ENCODE results near the gene FANCI. TPM values are rescaled to one million over a fixed set of nuclear protein-coding genes. Genes with fewer than 3 reads are reported as not detected.

The FANCI gene
- total and polyA plus RNA-seq, 2 of the 13 experiments (the other 11 are each of a cell fraction or from before 2014, with no cell fraction given) = 15.7 to 68.8 TPM

DNA sequence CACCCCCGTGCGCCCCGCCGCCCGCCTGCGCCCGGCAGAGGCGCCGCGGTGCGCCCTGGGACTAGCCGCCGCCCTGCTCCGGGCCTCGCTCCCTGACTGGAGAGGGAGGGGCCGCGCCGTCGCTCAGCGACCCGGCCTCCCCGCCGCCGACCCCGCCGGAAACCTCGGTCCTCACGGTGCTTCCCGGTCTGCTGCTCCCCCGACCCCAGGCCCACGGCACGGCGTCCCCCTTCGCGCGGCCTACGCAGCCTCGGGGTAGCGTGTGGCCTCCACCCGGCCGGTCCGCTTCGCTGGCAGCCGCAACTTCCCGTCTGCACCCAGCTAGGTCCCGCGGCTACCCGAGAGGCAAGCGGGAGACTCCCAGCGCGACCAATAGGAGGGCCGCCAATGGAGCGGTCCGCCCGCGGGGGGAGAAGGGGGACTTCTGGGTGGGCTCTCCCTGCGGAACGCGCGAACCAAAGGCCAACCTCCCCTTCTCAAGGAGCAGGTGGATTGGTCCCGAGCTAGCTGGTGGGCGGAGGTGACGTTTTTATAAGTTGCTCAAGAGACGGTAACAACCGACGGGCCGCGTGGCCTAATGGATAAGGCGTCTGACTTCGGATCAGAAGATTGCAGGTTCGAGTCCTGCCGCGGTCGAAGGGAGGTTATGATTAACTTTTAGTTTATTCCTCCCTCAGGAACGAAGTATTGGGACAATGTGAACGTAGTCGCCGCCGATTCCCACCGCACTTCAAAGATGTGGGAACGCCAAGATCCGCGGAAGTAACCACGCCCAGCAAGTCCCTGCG, 90.9 kb downstream of the FANCI start, which contains the start of gene POLG (continued):
- TF ChIP-seq ZNF75D (CRISPR knock-in tag; IDR thresholded peaks at IDR 0.05; ENCODE audit: borderline replicate concordance) = no peak
- peak; percentile 49; the same call in 1 of the 2 replicates for TF ChIP-seq ZNF724P (CRISPR knock-in tag; IDR thresholded peaks at IDR 0.05; ENCODE audit: borderline replicate concordance)
- no peak; the same call in 1 of the 2 replicates for TF ChIP-seq KAT7 (CRISPR knock-in tag; IDR thresholded peaks at IDR 0.05; ENCODE audit: borderline replicate concordance)
- TF ChIP-seq, protein P1, sequence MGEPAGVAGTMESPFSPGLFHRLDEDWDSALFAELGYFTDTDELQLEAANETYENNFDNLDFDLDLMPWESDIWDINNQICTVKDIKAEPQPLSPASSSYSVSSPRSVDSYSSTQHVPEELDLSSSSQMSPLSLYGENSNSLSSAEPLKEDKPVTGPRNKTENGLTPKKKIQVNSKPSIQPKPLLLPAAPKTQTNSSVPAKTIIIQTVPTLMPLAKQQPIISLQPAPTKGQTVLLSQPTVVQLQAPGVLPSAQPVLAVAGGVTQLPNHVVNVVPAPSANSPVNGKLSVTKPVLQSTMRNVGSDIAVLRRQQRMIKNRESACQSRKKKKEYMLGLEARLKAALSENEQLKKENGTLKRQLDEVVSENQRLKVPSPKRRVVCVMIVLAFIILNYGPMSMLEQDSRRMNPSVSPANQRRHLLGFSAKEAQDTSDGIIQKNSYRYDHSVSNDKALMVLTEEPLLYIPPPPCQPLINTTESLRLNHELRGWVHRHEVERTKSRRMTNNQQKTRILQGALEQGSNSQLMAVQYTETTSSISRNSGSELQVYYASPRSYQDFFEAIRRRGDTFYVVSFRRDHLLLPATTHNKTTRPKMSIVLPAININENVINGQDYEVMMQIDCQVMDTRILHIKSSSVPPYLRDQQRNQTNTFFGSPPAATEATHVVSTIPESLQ (CRISPR knock-in tag; conservative IDR thresholded peaks at IDR 0.05) = no peak; the same call in 1 of the 2 replicates
- TF ChIP-seq ZNF431 (CRISPR knock-in tag; IDR thresholded peaks at IDR 0.05; ENCODE audit: borderline replicate concordance, low read depth) = peak; percentile 26; the same call in 1 of the 2 replicates
- no peak; the same call in 1 of the 2 replicates for TF ChIP-seq RFX3 (CRISPR knock-in tag; IDR thresholded peaks at IDR 0.05)
- TF ChIP-seq STAT6 (CRISPR knock-in tag; IDR thresholded peaks at IDR 0.05; ENCODE audit: borderline replicate concordance) = peak; percentile 85; the same call in 1 of the 2 replicates
- TF ChIP-seq RBAK (CRISPR knock-in tag; IDR thresholded peaks at IDR 0.05) = no peak
- no peak; the same call in 1 of the 2 replicates for TF ChIP-seq GPN1 (CRISPR knock-in tag; IDR thresholded peaks at IDR 0.05; ENCODE audit: borderline replicate concordance)
- no peak for TF ChIP-seq DPF2 (CRISPR knock-in tag; IDR thresholded peaks at IDR 0.05; ENCODE audit: borderline replicate concordance, low read depth)
- peak; percentile 87 for TF ChIP-seq E2F1 (CRISPR knock-in tag; IDR thresholded peaks at IDR 0.05)
- TF ChIP-seq ZNF598 (CRISPR knock-in tag; IDR thresholded peaks at IDR 0.05; ENCODE audit: borderline replicate concordance) = peak; percentile 51; the same call in 1 of the 2 replicates
- peak; percentile 58; the same call in 1 of the 2 replicates for TF ChIP-seq ZNF280B (CRISPR knock-in tag; IDR thresholded peaks at IDR 0.05; ENCODE audit: borderline replicate concordance)
- peak; percentile 84; the same call in 1 of the 2 replicates for TF ChIP-seq ZNF510 (CRISPR knock-in tag; IDR thresholded peaks at IDR 0.05; ENCODE audit: low read depth)
- TF ChIP-seq LRRFIP1 (CRISPR knock-in tag; conservative IDR thresholded peaks at IDR 0.05) = no peak
- TF ChIP-seq NBN (conservative IDR thresholded peaks at IDR 0.05) = no peak
- peak; percentile 84 for TF ChIP-seq ZNF619 (CRISPR knock-in tag; IDR thresholded peaks at IDR 0.05)
- no peak for TF ChIP-seq ZNF292 (CRISPR knock-in tag; IDR thresholded peaks at IDR 0.05; ENCODE audit: borderline replicate concordance, low read depth)

Measured in HepG2 (cell line).